OCI-LY1 (cell line): ENCODE measurements around the gene LRP1-AS.

Source experiments
- CTCF ChIP-seq: fragments of 200-600 bp; sonication (generic), shearing (Covaris generic); IDR thresholded peaks from 2 replicates; pipeline ENCODE4 v1.5.1; 2017; ENCODE audit warnings: mild to moderate bottlenecking, antibody characterized with exemption, low read length, moderate library complexity, mixed read lengths
- EZH2 ChIP-seq: fragments of 200-600 bp; sonication (generic), shearing (Covaris generic); IDR thresholded peaks from 2 replicates; pipeline ENCODE4 v1.8.0; 2017; ENCODE audit warnings: borderline replicate concordance, mixed run types, mild to moderate bottlenecking, antibody characterized with exemption, low read length, moderate library complexity, mixed read lengths

GRCh38 chr12:57164966-57165625 is 17.7 kb upstream of the LRP1-AS start:
- TF ChIP-seq CTCF (no peak), EZH2 (no peak)
